Right atrium auricular region (tissue), 2 donors: Measurements from ENCODE around the gene ARPC3. TPM values are rescaled to one million over a fixed set of nuclear protein-coding genes. Genes with fewer than 3 reads are reported as not detected.
A peak's percentile ranks its signal among the peaks of the same experiment; 100 is the strongest.
"Not testable (repeated sequence)": the region's sequence is repeated elsewhere in the genome, so short reads cannot be mapped to it uniquely, and the experiment has no call there.

Experiments
- DNase-seq: peaks from one replicate; pipeline ENCODE4 v3.0.0-alpha.2; 2019; ENCODE audit warnings: low spot score
- H3K27ac ChIP-seq, 2 donors: fragments of 200-600 bp; sonication (generic); 1 replicate in 1 of 2; 2 replicates in 1 of 2; pipeline ENCODE4 v1.5.1; 2016 to 2019
- H3K27me3 ChIP-seq, 2 donors: fragments of 200-600 bp; sonication (generic); one replicate each; pipeline versions ENCODE4 v1.5.1 to v1.6.0; 2017 to 2019
- H3K36me3 ChIP-seq: fragments of 200-600 bp; sonication (generic); one replicate; pipeline ENCODE4 v1.5.1; 2016
- H3K4me1 ChIP-seq, 2 donors: fragments of 200-600 bp; sonication (generic); one replicate each; pipeline versions ENCODE4 v1.5.1 to v1.6.0; 2017 to 2019
- H3K4me3 ChIP-seq, 2 donors: fragments of 200-600 bp; sonication (generic); 1 replicate in 1 of 2; 2 replicates in 1 of 2; pipeline ENCODE4 v1.5.1; 2017 to 2019; ENCODE audit warnings: mild to moderate bottlenecking in 1 of 2, moderate library complexity in 1 of 2
- H3K9me3 ChIP-seq, 2 donors: fragments of 200-600 bp; sonication (generic); one replicate each; pipeline ENCODE4 v1.5.1; 2019
- CTCF ChIP-seq, 2 donors: fragments of 200-600 bp; sonication (generic); IDR thresholded peaks; one replicate each; pipeline ENCODE4 v1.5.1; 2019; ENCODE audit warnings: antibody characterized with exemption in 2 of 2
- total RNA-seq, 2 donors: library from RNA; depleted of rRNA; stranded (reverse); fragments of >200 nt; gene quantifications; one replicate each; pipeline ENCODE4 v1.1.0, GENCODE V29; 2016

ARPC3 gene
- total RNA-seq, 2 donors from 2014 or later, result 96.4 to 138 TPM

- no peak for DNase-seq
- H3K9me3 ChIP-seq, result no peaks in the 10 kb centered on the region
- no peak overlapping the region for H3K4me3 ChIP-seq
- H3K27ac ChIP-seq, result no peak overlapping the region
- H3K4me1 ChIP-seq, result peaks cover 0 to 25% of the 10 kb centered on the region in 2 donors
- H3K36me3 ChIP-seq, result peaks cover 6% of the 10 kb centered on the region
- no peak for TF ChIP-seq CTCF (IDR thresholded peaks at IDR 0.05)
- no peaks in the 10 kb centered on the region for H3K27me3 ChIP-seq
These were observed 16.7 kb upstream of the ARPC3 start for GRCh38 chr12:110466791-110467190.

GRCh38 chr12:110465765-110466164 lies 15.6 kb upstream of the ARPC3 start:
- not testable (repeated sequence) for H3K9me3 ChIP-seq, H3K36me3 ChIP-seq, DNase-seq, H3K27me3 ChIP-seq, H3K4me3 ChIP-seq, H3K27ac ChIP-seq
- H3K4me1 ChIP-seq, result peaks cover 0 to 25% of the 10 kb centered on the region in 2 donors

- DNase-seq, result no peak
- H3K9me3 ChIP-seq, result no peaks in the 10 kb centered on the region
- H3K36me3 ChIP-seq, result peaks cover 10% of the 10 kb centered on the region
- H3K4me1 ChIP-seq, result peaks cover 0 to 25% of the 10 kb centered on the region in 2 donors
- no peak overlapping the region for H3K27ac ChIP-seq
- no peak overlapping the region for H3K4me3 ChIP-seq
- no peak for TF ChIP-seq CTCF (IDR thresholded peaks at IDR 0.05)
- no peaks in the 10 kb centered on the region for H3K27me3 ChIP-seq
These were observed 14.9 kb upstream of the ARPC3 start for GRCh38 chr12:110465024-110465423.

DNA sequence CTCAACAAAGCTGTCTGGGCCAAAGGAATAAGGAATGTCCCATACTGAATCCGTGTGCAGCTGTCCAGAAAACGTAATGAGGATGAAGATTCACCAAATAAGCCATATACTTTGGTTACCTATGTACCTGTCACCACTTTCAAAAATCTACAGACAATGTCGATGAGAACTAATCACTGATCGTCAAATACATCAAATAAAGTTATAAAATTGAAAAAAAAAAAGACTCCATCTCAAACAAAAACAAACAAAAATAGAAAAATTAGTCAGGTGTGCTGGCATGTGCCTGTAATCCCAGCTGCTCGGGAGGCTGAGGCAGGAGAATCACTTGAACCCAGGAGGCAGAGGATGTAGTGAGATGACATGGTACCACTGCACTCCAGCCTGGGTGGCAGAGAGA lies 11.1 kb upstream of the ARPC3 start:
- H3K4me1 ChIP-seq, H3K27me3 ChIP-seq, H3K9me3 ChIP-seq, H3K4me3 ChIP-seq, H3K27ac ChIP-seq: not testable (repeated sequence)
- peak; percentile 7 for DNase-seq
- peaks cover 17% of the 10 kb centered on the region for H3K36me3 ChIP-seq

DNA sequence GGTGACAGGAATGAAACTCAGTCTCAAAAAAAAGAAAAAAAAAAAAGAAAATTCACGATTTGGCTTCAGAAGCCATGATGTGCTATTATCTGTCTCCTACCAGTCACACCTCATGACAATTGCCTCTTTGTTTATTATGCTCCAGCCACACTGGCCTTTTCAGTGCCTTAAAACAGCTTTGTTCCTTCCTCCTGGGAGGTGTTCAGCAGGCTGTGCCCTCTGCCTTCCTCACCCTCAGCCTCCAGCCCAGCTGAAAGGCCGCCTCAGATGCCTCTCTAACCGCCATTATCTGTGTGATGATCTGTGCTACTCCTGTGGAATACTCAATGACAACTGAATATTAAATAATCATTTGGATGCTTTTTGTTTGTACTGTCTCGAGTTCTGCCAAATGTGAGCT lies 8.6 kb upstream of the ARPC3 start:
- no peak for TF ChIP-seq CTCF (IDR thresholded peaks at IDR 0.05)

DNA sequence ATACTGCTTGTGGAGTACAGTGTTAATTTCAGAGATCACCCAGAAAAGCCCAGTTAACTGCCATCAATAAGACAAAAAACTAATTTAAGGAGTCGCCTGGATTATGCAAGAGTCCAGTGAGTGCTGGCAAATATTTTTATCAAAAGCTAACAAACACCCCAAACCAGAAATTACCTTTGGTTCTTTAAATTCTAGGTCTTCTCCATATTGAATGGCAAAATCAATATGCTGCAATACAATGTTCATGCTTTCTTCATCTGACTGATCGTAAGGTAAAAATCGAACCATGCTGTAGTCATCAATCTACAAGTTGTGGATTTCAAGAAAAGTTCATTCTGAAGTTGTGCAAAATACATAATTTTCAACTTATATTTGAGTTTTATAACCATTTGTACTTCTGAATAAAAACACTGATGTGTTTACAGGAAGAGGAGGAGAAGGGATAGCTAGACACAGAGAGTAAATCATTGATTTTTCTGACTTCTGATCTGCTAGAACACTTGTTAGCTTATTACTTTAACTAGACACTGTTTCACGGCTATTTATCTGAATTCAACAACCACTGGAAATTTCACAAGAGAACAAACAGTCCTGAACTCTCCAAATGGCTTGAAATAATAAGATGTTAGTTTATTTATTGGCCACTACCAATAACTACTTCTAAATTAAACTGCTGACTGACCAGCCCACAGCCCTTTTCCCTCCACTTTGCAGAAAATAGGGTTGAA lies 3.6 kb upstream of the ARPC3 start:
- Histone ChIP-seq H3K4me1 (peaks cover 0 to 6% of the 10 kb centered on the region in 2 donors), H3K27me3 (no peaks in the 10 kb centered on the region), H3K36me3 (peaks cover 20% of the 10 kb centered on the region), H3K4me3 (no peak overlapping the region), H3K9me3 (no peaks in the 10 kb centered on the region), H3K27ac (no peak overlapping the region)
- TF ChIP-seq CTCF (IDR thresholded peaks at IDR 0.05), result no peak
- DNase-seq, result no peak

More for the DNA sequence above, 8.6 kb upstream of the ARPC3 start:
- no peaks in the 10 kb centered on the region for H3K4me1 ChIP-seq
- DNase-seq, result no peak
- peaks cover 21% of the 10 kb centered on the region for H3K36me3 ChIP-seq
- no peak overlapping the region for H3K4me3 ChIP-seq
- no peak overlapping the region for H3K27ac ChIP-seq
- no peaks in the 10 kb centered on the region for H3K9me3 ChIP-seq
- H3K27me3 ChIP-seq, result no peaks in the 10 kb centered on the region

GRCh38 chr12:110451263-110451662 lies 1.1 kb upstream of the ARPC3 start:
- H3K36me3 ChIP-seq, result peaks cover 25% of the 10 kb centered on the region
- no peak overlapping the region for H3K27ac ChIP-seq
- no peaks in the 10 kb centered on the region for H3K9me3 ChIP-seq
- H3K27me3 ChIP-seq, result no peaks in the 10 kb centered on the region
- H3K4me1 ChIP-seq, result peaks cover 0 to 20% of the 10 kb centered on the region in 2 donors
- no peak overlapping the region for H3K4me3 ChIP-seq
- no peak for DNase-seq
- TF ChIP-seq CTCF (IDR thresholded peaks at IDR 0.05), result no peak
